ENCODE data around the gene RACK1.
"Not testable (repeated sequence)": the region's sequence is repeated elsewhere in the genome, so short reads cannot be mapped to it uniquely, and the experiment has no call there.

Gene RACK1

DNA sequence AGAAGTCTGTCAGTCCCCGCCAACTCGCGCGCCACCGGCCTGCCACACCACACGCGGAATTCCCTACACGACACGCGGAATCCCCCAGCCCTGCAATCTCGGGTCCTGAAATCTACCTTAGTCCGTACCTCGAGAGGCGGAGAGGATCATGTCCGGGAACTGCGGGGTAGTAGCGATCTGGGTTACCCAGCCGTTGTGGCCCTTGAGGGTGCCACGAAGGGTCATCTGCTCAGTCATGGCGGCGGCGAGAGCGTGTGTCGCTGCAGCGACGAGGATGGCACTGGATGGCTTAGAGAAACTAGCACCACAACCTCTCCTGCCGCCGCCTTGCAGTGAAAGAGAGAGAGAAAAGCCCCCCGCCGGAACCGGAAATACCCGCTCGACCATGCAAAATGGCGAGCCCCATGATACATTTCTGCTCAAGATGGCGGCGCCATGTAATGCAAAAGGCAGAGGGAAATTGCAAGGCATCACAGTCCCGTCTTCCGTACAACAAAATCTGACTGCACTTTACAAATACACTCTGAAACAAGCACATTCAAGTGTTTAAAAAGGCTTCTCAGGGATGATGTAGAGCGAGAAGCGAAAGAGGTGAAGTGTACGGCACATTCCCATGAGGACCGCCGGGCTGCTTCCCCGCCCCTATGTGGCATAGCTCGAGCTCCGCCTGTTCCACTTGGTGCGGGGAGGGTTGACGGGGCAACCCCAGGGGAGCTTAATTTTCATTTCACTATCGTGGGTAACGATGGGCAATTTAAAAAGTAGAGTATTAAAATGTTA lies at the start of gene RACK1:
RACK1 (minus strand) TSS at position 343 of the 780 bp plus-strand sequence; CDS start at position 237, 106 bp downstream.
- peak; percentile 97 for TF ChIP-seq POLR2A (IDR thresholded peaks at IDR 0.05; ENCODE audit: low read length)
- no peak for TF ChIP-seq GATA1 (IDR thresholded peaks at IDR 0.05; ENCODE audit: low read depth, low read length)
- no peak for DNase-seq

DNA sequence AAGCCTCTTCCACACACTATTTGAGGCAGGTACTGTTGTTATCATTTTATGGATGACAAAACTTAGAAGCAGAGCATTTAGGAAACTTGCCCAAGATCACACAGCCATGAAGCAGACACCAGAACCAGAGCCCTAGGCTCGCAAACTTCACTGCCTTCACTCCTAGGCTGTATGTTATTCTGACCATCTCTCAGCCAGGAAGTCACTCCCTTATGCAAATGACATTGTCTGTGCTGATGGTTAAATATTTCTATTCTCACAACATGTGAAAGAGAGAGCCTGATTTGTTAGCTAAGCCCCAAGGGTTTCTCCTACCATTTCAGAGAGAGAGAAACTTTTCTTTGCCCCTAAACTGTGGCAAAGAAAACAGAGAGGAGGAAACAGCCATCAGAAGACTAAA lies 43.6 kb upstream of the RACK1 start:
- not testable (repeated sequence) for DNase-seq

- not testable (repeated sequence) for DNase-seq
Measured at GRCh38 chr5:181285962-181286705, 42.4 kb upstream of the RACK1 start.

GRCh38 chr5:181283841-181284755 lies 40.4 kb upstream of the RACK1 start:
- DNase-seq, result not testable (repeated sequence)

GRCh38 chr5:181283347-181283746 lies 39.6 kb upstream of the RACK1 start:
- no peak for TF ChIP-seq POLR2A (IDR thresholded peaks at IDR 0.05; ENCODE audit: low read length)
- no peak for TF ChIP-seq GATA1 (IDR thresholded peaks at IDR 0.05; ENCODE audit: low read depth, low read length)
- no peak for DNase-seq

DNA sequence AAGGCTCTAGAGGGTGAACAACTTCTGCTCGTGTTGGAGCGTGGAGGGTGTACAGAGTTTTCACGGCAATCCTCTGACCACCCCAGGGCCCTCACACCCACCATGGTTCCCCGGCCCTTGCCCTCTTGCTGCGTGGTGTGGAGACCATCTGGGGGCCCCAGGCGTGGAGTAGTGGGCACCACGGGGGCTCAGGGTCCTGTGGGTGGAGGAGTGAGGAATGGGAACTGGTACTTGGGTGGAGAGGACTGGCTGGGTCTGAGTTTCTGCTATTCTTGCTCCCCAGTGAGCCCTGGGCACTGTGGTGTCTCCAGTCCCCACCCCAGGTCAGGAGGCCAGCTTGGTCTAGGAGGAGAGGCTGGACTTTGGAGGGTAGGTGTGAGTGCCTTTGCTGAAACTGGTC lies 39.2 kb upstream of the RACK1 start:
- TF ChIP-seq GATA1 (IDR thresholded peaks at IDR 0.05; ENCODE audit: low read depth, low read length), result no peak
- DNase-seq, result no peak

- not testable (repeated sequence) for DNase-seq
Measured at GRCh38 chr5:181282415-181282814, 38.7 kb upstream of the RACK1 start.

GRCh38 chr5:181281984-181282316 lies 38.2 kb upstream of the RACK1 start:
- no peak for DNase-seq
- no peak for TF ChIP-seq GATA1 (IDR thresholded peaks at IDR 0.05; ENCODE audit: low read depth, low read length)
- TF ChIP-seq POLR2A (IDR thresholded peaks at IDR 0.05; ENCODE audit: low read length), result no peak

DNA sequence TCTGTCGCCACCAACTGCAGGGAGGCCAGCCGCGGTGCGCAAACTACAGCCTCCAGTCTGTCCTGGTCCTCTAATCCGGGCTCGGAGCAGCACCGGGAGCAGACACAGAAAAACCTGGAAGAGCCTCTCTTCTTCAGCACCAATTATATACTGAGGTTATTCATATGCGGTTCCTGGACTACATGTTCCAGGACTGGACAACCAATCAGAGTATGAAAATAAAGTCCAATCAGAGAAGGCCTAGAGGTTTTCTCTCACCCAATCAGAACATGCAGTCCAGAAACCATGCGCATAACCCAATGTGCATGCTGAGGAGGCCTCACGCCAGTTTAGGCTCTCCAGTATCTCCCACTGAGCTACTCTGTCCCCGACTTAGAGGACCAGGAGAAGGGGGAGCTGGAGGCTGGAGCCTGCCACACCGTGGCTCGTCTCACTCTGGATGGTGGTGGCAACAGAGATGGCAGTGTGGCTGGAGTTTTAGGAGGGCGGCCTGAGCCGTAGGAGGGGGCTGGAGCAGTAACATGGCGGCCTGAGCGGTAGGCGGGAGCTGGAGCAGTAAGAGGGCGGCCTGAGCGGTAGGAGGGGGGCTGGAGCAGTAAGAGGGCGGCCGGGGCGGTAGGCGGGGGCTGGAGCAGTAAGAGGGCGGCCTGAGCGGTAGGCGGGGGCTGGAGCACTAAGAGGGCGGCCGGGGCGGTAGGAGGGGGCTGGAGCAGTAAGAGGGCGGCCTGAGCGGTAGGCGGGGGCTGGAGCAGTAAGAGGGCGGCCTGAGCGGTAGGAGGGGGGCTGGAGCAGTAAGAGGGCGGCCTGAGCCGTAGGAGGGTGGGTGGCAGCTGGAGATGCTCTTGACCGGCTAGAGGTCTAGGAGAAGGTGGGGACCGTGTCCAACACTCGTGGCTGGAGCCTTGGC lies 37.6 kb upstream of the RACK1 start:
- TF ChIP-seq GATA1 (IDR thresholded peaks at IDR 0.05; ENCODE audit: low read depth, low read length), result no peak
- TF ChIP-seq POLR2A (IDR thresholded peaks at IDR 0.05; ENCODE audit: low read length), result no peak
- no peak for DNase-seq

- no peak for DNase-seq
- TF ChIP-seq POLR2A (IDR thresholded peaks at IDR 0.05; ENCODE audit: low read length) (no peak), GATA1 (IDR thresholded peaks at IDR 0.05; ENCODE audit: low read depth, low read length) (no peak)
Measured at GRCh38 chr5:181280251-181280762, 36.6 kb upstream of the RACK1 start.

GRCh38 chr5:181273433-181273744 lies 29.7 kb upstream of the RACK1 start:
- DNase-seq, result not testable (repeated sequence)

- TF ChIP-seq POLR2A (IDR thresholded peaks at IDR 0.05; ENCODE audit: low read length) (no peak), GATA1 (IDR thresholded peaks at IDR 0.05; ENCODE audit: low read depth, low read length) (no peak)
- DNase-seq, result no peak
Measured at GRCh38 chr5:181271081-181271480, 27.4 kb upstream of the RACK1 start.

DNA sequence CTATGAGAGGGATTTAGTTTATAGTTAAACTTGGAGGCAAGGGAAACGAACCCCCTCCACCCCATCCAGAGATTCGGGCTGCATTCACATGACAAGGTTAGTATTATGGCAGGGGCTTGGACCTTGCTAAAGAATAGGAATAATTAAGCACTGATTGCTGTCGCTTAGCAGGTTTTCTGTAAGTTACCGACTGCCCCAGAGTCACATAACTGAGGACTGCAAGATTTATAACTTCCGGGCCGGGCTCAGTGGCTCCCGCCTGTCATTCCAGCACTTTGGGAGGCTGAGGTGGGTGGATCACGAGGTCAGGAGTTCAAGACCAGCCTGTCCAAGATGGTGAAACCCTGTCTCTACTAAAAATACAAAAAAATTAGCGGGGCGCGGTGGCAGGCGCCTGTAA lies 24.2 kb upstream of the RACK1 start:
- DNase-seq, result not testable (repeated sequence)

DNA sequence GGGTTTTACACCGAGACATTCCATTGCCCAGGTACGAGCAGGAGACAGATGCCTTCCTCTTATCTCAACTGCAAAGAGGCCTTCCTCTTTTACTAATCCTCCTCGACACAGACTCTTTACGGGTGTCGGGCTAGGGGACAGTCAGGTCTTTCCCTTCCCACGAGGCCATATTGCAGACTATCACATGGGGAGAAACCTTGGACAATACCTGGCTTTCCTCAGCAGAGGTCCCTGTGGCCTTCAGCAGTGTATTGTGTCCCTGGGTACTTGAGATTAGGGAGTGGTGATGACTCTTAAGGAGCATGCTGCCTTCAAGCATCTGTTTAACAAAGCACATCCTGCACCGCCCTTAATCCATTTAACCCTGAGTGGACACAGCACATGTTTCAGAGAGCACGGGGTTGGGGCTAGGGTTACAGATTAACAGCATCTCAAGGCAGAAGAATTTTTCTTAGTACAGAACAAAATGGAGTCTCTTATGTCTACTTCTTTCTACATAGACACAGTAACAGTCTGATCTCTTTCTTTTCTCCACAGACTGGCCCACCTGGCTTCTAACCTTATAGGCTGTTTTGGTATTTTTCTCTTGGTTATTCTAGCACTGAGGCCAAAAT lies 23.7 kb upstream of the RACK1 start:
- DNase-seq, result not testable (repeated sequence)
